HG02852 (cell line): ENCODE results near the gene CEP55.

Experiments used
- ATAC-seq: cut with Tn5 transposase; IDR thresholded peaks from one replicate; pipeline ENCODE4 v1.9.1; 2021; ENCODE audit warnings: mild to moderate bottlenecking, moderate library complexity; ENCODE audit not compliant: unreplicated experiment

Gene CEP55

GRCh38 chr10:93559490-93559889 lies 63.1 kb downstream of the CEP55 start:
- ATAC-seq, result no peak

GRCh38 chr10:93560541-93560940 lies 64.1 kb downstream of the CEP55 start:
- ATAC-seq, result no peak

- ATAC-seq, result no peak
These were observed 69.0 kb downstream of the CEP55 start for GRCh38 chr10:93565446-93565845.

- no peak for ATAC-seq
These were observed 70.2 kb downstream of the CEP55 start, which contains the start of gene FFAR4 for GRCh38 chr10:93566435-93567276. FFAR4 (plus strand) TSS chr10:93566665; CDS start chr10:93566721, 56 bp downstream.

- ATAC-seq, result no peak
These were observed 71.1 kb downstream of the CEP55 start for GRCh38 chr10:93567277-93568104.

GRCh38 chr10:93568105-93568390 lies 71.6 kb downstream of the CEP55 start:
- ATAC-seq, result no peak

- no peak for ATAC-seq
These were observed 74.0 kb downstream of the CEP55 start for GRCh38 chr10:93570383-93570782.

- ATAC-seq, result no peak
These were observed 76.2 kb downstream of the CEP55 start for GRCh38 chr10:93572606-93573005.

- ATAC-seq, result no peak
These were observed 76.9 kb downstream of the CEP55 start for GRCh38 chr10:93573051-93573909.

GRCh38 chr10:93573924-93574323 lies 77.5 kb downstream of the CEP55 start:
- no peak for ATAC-seq

- ATAC-seq, result no peak
These were observed 80.5 kb downstream of the CEP55 start for GRCh38 chr10:93576888-93577287.

- ATAC-seq, result no peak
These were observed 81.2 kb downstream of the CEP55 start for GRCh38 chr10:93577565-93577964.
